ENCODE data around the gene PCDH1.
"Not testable (repeated sequence)": the region's sequence is repeated elsewhere in the genome, so short reads cannot be mapped to it uniquely, and the experiment has no call there.

PCDH1 gene

DNA sequence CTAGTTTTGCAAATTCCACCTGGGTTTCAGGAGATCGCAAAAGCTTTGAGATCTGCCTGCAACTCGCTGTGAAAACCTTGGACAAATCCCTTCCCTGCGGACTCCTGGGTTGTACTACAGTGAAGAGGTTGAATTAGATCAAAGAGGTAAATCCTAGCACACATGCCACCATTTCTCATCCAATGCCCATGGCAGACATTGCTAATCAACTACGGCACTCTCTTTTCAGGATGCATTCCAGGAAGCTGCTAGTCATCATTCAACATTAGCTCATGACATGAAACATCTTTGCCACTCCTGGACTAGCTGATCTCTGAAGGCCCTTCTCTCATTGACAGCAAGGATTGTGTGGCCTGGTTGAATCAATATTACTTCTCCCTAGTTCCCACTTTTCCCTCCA, 46.1 kb downstream of the PCDH1 start:
- DNase-seq (ENCODE audit: low spot score) = no peak

GRCh38 chr5:141828162-141828561, 50.0 kb downstream of the PCDH1 start:
- no peak for DNase-seq (ENCODE audit: low spot score)

DNA sequence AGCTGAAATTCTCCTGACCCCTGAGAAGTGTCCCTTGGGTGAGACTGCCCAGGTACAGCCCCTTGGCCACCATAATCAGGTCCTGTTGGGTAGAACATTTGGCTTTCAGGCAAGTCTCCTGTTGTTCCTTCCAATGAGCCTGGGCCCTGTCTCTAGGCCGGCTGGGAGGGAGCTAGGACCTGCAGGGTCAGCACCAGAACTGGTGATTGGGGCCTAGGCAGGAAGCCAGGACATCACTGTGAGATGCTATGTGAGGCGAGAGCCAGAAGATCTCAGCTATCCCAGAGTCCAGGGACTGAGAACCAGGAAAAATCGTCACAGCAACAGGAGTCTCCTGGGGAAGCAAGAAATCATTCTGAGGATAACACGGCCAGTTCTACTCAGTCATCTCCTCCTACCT, 51.5 kb downstream of the PCDH1 start:
- DNase-seq (ENCODE audit: low spot score) = no peak

GRCh38 chr5:141825791-141826560, 52.2 kb downstream of the PCDH1 start:
- DNase-seq (ENCODE audit: low spot score) = no peak

DNA sequence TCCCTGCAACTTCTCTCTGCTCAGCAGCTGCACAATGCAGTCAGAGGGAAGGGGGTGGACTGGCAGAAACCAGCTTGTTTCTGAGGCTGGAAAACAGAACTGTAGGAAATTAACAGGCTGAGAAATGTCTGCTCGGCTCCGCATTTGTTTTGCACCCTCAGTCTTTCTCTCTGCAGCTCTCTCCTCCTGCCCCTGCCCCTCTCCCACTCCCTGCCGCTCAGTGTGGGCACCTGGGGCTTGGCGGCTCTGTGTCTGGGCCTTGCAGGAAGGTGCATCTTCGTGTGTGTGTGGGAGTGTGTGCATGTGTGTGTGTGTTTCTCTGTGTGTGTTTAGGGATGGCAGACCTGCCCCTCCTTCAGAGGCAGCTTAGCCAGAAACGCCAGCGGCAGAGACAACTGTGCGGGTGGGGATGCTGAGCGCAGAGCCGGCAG, 53.0 kb downstream of the PCDH1 start:
- DNase-seq (ENCODE audit: low spot score) = no peak

GRCh38 chr5:141824717-141825116, 53.5 kb downstream of the PCDH1 start:
- DNase-seq (ENCODE audit: low spot score) = no peak

GRCh38 chr5:141823056-141823455, 55.2 kb downstream of the PCDH1 start:
- no peak for DNase-seq (ENCODE audit: low spot score)

- DNase-seq (ENCODE audit: low spot score) = no peak
Measured at GRCh38 chr5:141822144-141822543, 56.1 kb downstream of the PCDH1 start.

- DNase-seq (ENCODE audit: low spot score) = peak; percentile 92
Measured at GRCh38 chr5:141821430-141821925, 56.7 kb downstream of the PCDH1 start.

DNA sequence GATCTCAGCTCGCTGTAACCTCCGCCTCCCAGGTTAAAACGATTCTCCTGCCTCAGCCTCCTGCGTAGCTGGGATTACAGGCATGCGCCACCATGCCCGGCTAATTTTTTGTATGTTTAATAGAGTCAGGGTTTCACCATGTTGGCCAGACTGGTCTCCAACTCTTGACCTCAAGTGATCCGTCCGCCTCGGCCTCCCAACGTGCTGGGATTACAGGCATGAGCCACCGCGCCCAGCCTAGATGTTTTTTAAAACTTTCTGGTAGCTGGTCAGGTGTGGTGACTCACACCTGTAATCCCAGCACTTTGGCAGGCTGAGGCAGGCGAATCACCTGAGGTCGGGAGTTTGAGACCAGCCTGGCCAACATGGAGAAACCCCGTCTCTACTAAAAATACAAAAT, 57.5 kb downstream of the PCDH1 start:
- not testable (repeated sequence) for DNase-seq (ENCODE audit: low spot score)

DNA sequence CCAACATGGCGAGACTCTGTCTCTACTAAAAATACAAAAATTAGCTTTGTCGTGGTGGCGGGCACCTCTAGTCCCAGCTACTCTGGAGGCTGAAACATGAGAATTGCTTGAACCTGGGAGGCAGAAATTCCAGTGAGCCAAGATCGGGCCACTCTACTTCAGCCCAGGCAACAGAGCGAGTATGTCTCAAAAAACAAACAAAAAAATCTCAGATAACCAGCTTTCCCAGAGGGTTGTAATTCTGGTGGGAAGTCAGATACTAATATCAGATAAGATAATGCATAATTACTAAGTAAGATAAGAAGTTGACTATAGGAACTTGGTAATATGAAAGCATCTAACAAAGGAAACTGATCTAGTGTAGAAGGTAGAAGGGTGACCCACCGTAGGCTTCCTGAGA, 60.6 kb downstream of the PCDH1 start:
- no peak for DNase-seq (ENCODE audit: low spot score)

GRCh38 chr5:141816598-141817399, 61.4 kb downstream of the PCDH1 start:
- DNase-seq (ENCODE audit: low spot score) = peak; percentile 71

DNA sequence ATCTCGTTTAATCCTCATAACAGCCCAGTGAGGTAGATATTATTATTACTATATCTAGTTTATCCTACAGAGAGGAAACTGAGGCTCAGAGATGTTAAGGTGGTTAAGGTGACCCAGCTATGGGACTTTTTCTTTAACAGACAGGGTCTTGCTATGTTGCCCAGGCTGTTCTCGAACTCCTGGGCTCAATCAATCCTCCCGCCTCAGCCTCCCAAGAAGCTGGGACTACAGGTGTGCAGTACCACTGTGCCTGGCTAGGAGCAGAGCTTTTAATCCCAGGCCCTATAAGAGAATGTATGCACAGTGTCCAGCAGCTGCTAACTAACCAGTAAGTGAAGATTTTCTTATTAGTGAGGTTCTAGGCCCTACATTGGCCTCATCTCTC, 62.4 kb downstream of the PCDH1 start:
- DNase-seq (ENCODE audit: low spot score) = no peak

- DNase-seq (ENCODE audit: low spot score) = no peak
Measured at GRCh38 chr5:141815051-141815795, 63.0 kb downstream of the PCDH1 start.

- DNase-seq (ENCODE audit: low spot score) = peak; percentile 63
Measured at GRCh38 chr5:141814064-141814964, 63.9 kb downstream of the PCDH1 start.

- no peak for DNase-seq (ENCODE audit: low spot score)
Measured at GRCh38 chr5:141812512-141812911, 65.7 kb downstream of the PCDH1 start.

DNA sequence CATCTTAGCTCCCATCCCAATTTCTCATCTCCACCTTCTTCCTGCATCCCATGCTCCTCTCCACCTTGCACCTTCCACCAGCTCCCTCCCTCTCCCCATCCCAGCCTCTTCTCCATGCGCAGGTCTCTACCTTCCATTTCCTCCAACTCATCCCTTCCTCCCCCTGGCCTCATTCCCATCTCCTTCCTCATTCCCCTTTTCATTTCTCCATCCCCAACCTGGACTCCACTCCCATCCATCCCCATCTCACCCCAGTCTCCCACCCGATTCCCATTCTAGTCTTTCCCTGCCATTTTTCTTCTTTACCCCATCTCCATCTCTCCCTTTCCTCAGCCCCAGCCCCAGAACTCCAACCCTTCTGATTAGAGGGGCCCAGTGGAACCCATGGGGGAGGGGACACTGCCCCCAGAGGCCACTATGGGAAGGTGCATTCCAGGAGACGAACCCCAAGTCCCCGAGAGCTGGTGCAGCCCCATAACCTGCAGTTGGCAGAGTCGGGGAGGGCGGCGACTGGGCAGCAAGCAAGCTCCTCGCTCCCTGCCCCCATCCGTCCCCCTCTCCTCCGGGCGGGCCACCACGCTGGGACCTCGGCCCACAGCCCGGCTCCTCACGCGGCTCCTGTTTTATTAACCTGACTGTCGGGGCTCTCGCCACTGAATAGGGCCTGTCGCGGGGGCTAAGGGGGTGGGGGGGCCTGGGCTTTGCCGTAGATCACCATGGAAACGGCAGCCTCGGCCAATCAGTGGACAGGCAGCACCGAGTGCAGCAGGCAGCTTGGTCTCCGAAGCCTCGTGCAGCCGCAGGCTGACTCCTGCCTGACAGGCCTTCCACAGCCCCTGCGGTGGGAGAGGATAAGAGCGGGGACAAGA, 66.7 kb downstream of the PCDH1 start:
- DNase-seq (ENCODE audit: low spot score) = no peak

- no peak for DNase-seq (ENCODE audit: low spot score)
Measured at GRCh38 chr5:141810702-141811101, 67.5 kb downstream of the PCDH1 start.

DNA sequence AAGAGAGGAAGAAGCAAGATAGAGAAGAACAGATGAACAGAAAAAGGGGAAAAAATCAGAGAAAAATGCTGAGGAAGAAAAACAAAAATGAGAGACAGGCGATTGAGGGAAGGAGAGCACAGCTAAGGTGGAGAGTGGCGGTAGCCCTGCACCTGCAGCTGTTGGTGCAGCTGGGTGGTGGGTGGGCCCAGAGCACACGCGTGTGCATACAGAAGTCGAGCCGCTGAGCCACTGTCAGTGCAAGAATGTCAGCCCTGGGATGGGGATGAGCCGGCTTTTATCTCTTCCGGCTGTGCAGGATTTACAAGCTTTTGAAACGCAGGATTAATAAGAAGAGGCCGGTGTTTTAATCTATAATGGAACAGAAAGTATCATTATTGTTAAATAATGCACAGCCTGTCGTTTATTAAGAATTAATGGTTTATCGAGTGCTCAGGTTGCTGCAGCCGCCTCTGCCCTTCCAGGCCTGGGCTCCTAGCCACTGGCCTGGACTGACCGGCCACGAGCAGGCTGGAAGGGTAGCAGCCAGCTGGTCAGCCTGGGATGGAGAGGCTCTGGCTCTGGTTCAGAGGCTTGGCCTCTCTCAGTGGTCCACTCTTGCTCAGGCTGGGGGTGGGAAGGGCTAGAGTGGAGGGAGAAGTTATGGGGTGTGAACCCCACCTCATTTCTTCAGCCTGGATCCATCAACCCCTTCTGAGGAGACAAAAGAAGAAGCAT, 68.7 kb downstream of the PCDH1 start:
- no peak for DNase-seq (ENCODE audit: low spot score)

GRCh38 chr5:141808857-141809256, 69.4 kb downstream of the PCDH1 start:
- DNase-seq (ENCODE audit: low spot score) = no peak

All from putamen (tissue), 1 donor.